Sigmoid colon (tissue), 7 donors: ENCODE data around the gene C14orf39. TPM values are rescaled to one million over a fixed set of nuclear protein-coding genes. Genes with fewer than 3 reads are reported as not detected.

Experiments
- DNase-seq: peaks from one replicate; pipeline ENCODE4 v3.0.0-alpha.2; 2019
- H3K27ac ChIP-seq, 4 donors: fragments of 200-600 bp; sonication (generic); one replicate each; pipeline ENCODE4 v1.5.1; 2016 to 2019; ENCODE audit warnings: mild to moderate bottlenecking in 1 of 4
- H3K27me3 ChIP-seq, 3 donors: fragments of 200-600 bp; sonication (generic); one replicate each; pipeline ENCODE4 v1.5.1; 2019; ENCODE audit warnings: mild to moderate bottlenecking in 1 of 3
- H3K36me3 ChIP-seq, 4 donors: fragments of 200-600 bp; sonication (generic); one replicate each; pipeline ENCODE4 v1.5.1; 2016 to 2019
- H3K4me1 ChIP-seq, 4 donors: fragments of 200-600 bp; sonication (generic); one replicate each; pipeline ENCODE4 v1.5.1; 2017 to 2019
- H3K4me3 ChIP-seq, 4 donors: fragments of 200-600 bp; sonication (generic); one replicate each; pipeline ENCODE4 v1.5.1; 2017 to 2019; ENCODE audit warnings: mild to moderate bottlenecking in 2 of 4, moderate library complexity in 1 of 4
- H3K9me3 ChIP-seq, 4 donors: fragments of 200-600 bp in 3 of 4; sonication (generic) in 3 of 4; one replicate each; pipeline versions ENCODE4 v1.5.1 to v1.6.1; 2013 to 2019
- CTCF ChIP-seq, 4 experiments: fragments of 450-650 bp in 3 of 4; fragments of 200-600 bp in 1 of 4; IDR thresholded peaks; one replicate each; pipeline ENCODE4 v1.5.1; 2016 to 2019; ENCODE audit warnings: antibody characterized with exemption in 4 of 4, mild to moderate bottlenecking in 3 of 4, moderate library complexity in 2 of 4
- EP300 ChIP-seq, 4 donors: sonication (generic); formaldehyde crosslinking; IDR thresholded peaks; one replicate each; pipeline ENCODE4 v1.6.1; 2017; ENCODE audit warnings: antibody characterized with exemption in 4 of 4
- POLR2A ChIP-seq, 2 donors: fragments of 450-650 bp; IDR thresholded peaks; one replicate each; pipeline ENCODE4 v1.6.1; 2016; ENCODE audit warnings: antibody characterized with exemption in 2 of 2, mild to moderate bottlenecking in 2 of 2, moderate library complexity in 2 of 2
- POLR2AphosphoS5 ChIP-seq, 4 donors: sonication (generic); formaldehyde crosslinking; IDR thresholded peaks; one replicate each; pipeline ENCODE4 v1.6.1; 2017; ENCODE audit warnings: antibody characterized with exemption in 4 of 4
- WGBS, 2 donors: extraction: QIAGEN DNeasy Blood & Tissue Kit; methylation state at CpG; one replicate each; pipeline ENCODE4 v1.1.7; 2013; 5-methylcytosine and 5-hydroxymethylcytosine counted together
- intact Hi-C: fragments of 100-400 bp; cut with DNase I; formaldehyde crosslinking; loops from one replicate; pipeline ENCODE4 v1.15.1; 2023
- polyA plus RNA-seq, 3 donors: library from polyadenylated mRNA; stranded (reverse); fragments of 200-250 nt; gene quantifications; one replicate each; pipeline ENCODE4 v1.2.3, GENCODE V29; 2013
- total RNA-seq, 4 donors: library from RNA; depleted of rRNA; stranded (reverse); fragments of >200 nt; gene quantifications; one replicate each; pipeline ENCODE4 v1.1.0, GENCODE V29; 2016
- donor health status: healthy with polysubstance abuse.
- donor health status: Bipolar disorder and iron deficiency.
- donor health status: healthy.

C14orf39 gene
- total and polyA plus RNA-seq, 7 donors, result 0.16 to 1.6 (median 0.36) TPM; not detected in 4

DNA sequence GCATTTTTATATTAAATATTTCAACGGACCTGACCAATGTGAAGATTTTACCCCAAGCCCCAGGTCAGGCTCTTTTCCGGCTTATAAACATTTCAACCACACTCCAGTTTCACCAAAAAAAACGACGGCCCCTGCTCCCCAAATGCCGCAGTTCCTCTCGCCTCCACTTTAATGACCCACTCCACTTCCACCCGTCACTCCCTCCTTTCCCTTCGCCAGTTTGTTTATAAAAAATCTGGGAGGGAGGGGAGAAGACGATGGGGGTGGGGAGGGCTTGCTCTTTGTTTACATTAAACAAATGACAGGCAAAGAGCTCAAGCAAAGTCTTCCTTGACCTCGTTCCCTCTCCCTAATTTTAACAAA lies 28.5 kb upstream of the C14orf39 start:
- intact Hi-C loops, result no loop called here
- WGBS, 2 donors, result 3 to 5% methylated on average over 10 of the region's 10 CpGs
- H3K27me3 ChIP-seq, result peaks cover 55 to 89% (median 71%) of the 10 kb centered on the region in 3 donors

GRCh38 chr14:60512973-60513571 lies 27.2 kb upstream of the C14orf39 start:
- TF ChIP-seq EP300 (IDR thresholded peaks at IDR 0.05), result no peak
- no peak for TF ChIP-seq CTCF (IDR thresholded peaks at IDR 0.05)
- TF ChIP-seq POLR2AphosphoS5 (IDR thresholded peaks at IDR 0.05), result no peak
- TF ChIP-seq POLR2A (IDR thresholded peaks at IDR 0.05), result no peak
- Histone ChIP-seq H3K9me3 (no peaks in the 10 kb centered on the region), H3K36me3 (no peaks in the 10 kb centered on the region), H3K4me1 (peaks cover 0 to 50% (median 45%) of the 10 kb centered on the region in 4 donors), H3K27me3 (peaks cover 63 to 99% (median 84%) of the 10 kb centered on the region in 3 donors), H3K4me3 (no peak overlapping the region), H3K27ac (no peak overlapping the region)
- 7 to 15% methylated on average over 7 of the region's 7 CpGs for WGBS, 2 donors
- intact Hi-C loops, result no loop called here
- no peak for DNase-seq

More for the DNA sequence above, 28.5 kb upstream of the C14orf39 start:
- Histone ChIP-seq H3K36me3 (no peaks in the 10 kb centered on the region), H3K27ac (no peak overlapping the region), H3K4me3 (peak overlapping the region in 3 of 4 donors; percentile 20 to 43 (median 41)), H3K4me1 (peaks cover 0 to 39% (median 35%) of the 10 kb centered on the region in 4 donors), H3K9me3 (no peaks in the 10 kb centered on the region)
- DNase-seq, result no peak
- TF ChIP-seq POLR2A (IDR thresholded peaks at IDR 0.05), result no peak
- TF ChIP-seq EP300 (IDR thresholded peaks at IDR 0.05), result no peak
- no peak for TF ChIP-seq CTCF (IDR thresholded peaks at IDR 0.05)
- no peak for TF ChIP-seq POLR2AphosphoS5 (IDR thresholded peaks at IDR 0.05)

DNA sequence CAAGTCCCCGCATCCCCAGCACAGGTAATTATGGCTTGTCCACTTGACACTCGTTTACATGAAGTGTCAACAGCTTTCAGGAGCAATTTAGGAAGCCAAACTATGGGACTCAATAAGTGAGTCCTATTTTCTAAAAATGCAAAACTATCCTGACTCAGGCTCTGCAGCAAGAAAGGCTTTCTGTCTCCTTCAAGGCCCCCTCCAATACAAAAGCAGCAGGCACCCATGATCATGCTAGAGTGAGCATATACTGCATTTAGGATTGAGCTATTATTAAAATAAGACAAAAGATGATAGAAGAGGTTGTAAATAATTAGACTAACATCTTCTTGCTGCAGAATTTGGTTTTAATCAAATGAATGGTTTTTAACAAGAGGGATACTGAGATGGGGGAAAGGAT lies 26.3 kb upstream of the C14orf39 start:
- H3K36me3 ChIP-seq, result no peaks in the 10 kb centered on the region
- peaks cover 0 to 54% (median 48%) of the 10 kb centered on the region in 4 donors for H3K4me1 ChIP-seq
- TF ChIP-seq CTCF (IDR thresholded peaks at IDR 0.05) (no peak), POLR2A (IDR thresholded peaks at IDR 0.05) (no peak), EP300 (IDR thresholded peaks at IDR 0.05) (no peak), POLR2AphosphoS5 (IDR thresholded peaks at IDR 0.05) (no peak)
- no peak for DNase-seq
- 15 to 21% methylated on average over 2 of the region's 2 CpGs for WGBS, 2 donors
- H3K27ac ChIP-seq, result no peak overlapping the region
- intact Hi-C loops, result no loop called here
- no peak overlapping the region for H3K4me3 ChIP-seq
- no peaks in the 10 kb centered on the region for H3K9me3 ChIP-seq
- H3K27me3 ChIP-seq, result peaks cover 69 to 100% (median 94%) of the 10 kb centered on the region in 3 donors

DNA sequence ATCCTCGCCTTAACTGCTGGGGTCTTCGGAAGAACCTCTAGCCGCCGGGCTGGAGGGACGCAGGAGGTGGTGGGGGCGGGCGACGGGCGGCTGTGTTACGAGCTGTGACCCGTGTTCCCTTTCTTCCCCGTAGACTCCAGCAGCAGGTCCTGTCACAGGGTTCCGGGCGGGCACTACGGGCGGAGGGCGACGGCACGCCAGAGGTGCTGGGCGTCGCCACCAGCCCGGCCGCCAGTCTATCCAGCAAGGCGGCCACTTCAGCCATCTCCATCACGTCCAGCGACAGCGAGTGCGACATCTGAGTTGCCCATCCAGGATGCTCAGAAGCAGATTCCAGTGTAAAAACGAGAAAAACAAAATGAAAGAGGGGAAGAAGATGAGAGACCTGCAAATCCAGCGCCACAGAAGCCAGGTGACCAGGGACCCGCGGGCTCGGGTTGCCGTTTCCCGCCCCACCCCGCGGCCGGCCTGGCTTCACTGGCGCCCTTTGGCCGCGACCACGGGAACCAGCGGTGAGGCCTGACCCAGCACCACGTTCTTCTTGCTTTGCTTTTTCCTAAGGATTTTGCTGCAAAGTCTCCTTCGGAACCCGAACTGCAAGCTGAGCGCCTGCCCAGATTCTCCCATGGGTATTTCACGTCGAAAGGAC lies 25.2 kb upstream of the C14orf39 start:
- intact Hi-C loops, result no loop called here
- 6 to 12% methylated on average over 49 of the region's 49 CpGs for WGBS, 2 donors

More for the DNA sequence above, 25.2 kb upstream of the C14orf39 start:
- Histone ChIP-seq H3K4me3 (no peak overlapping the region), H3K36me3 (no peaks in the 10 kb centered on the region), H3K9me3 (no peaks in the 10 kb centered on the region), H3K4me1 (peaks cover 0 to 58% (median 52%) of the 10 kb centered on the region in 4 donors), H3K27me3 (peaks cover 79 to 100% (median 99%) of the 10 kb centered on the region in 3 donors), H3K27ac (no peak overlapping the region)
- no peak for DNase-seq
- TF ChIP-seq CTCF (IDR thresholded peaks at IDR 0.05) (no peak), POLR2AphosphoS5 (IDR thresholded peaks at IDR 0.05) (no peak), EP300 (IDR thresholded peaks at IDR 0.05) (no peak), POLR2A (IDR thresholded peaks at IDR 0.05) (no peak)
